ENCODE results near the gene RASL10B. TPM values are rescaled to one million over a fixed set of nuclear protein-coding genes. Genes with fewer than 3 reads are reported as not detected.

Gene RASL10B
- total and polyA plus RNA-seq, 10 of the 15 experiments (the other 5 are each of a cell fraction or from before 2014, with no cell fraction given), result not detected

- POLR2A ChIA-PET, result no interaction called here
- Histone ChIP-seq H3K4me2 (ENCODE audit: control insufficient read depth, insufficient read depth) (no peak overlapping the region), H3K27me3 (replicated peaks in 1 of 2; ENCODE audit: control insufficient read depth in 2 of 2, insufficient read depth in 2 of 2, low read length in 1 of 2) (no peaks in the 10 kb centered on the region), H3K9ac (ENCODE audit: control insufficient read depth, insufficient read depth, low read length) (no peak overlapping the region), H4K20me1 (ENCODE audit: control insufficient read depth, insufficient read depth) (no peaks in the 10 kb centered on the region), H3K79me2 (ENCODE audit: control insufficient read depth, insufficient read depth, low read length) (no peaks in the 10 kb centered on the region), H3K36me3 (ENCODE audit: control insufficient read depth in 2 of 2, insufficient read depth in 2 of 2, low read length in 1 of 2) (peaks cover 0 to 2% of the 10 kb centered on the region in 2 experiments; a peak in 3 of 4 replicates), H2AFZ (ENCODE audit: control insufficient read depth, low read depth, low read length) (no peak overlapping the region), H3K27ac (ENCODE audit: control insufficient read depth, insufficient read depth) (no peak overlapping the region), H3K9me3 (replicated peaks; ENCODE audit: control insufficient read depth, insufficient read depth, low read length) (no peaks in the 10 kb centered on the region), H3K4me3 (no peak overlapping the region), H3K4me1 (ENCODE audit: control insufficient read depth, insufficient read depth, low read length) (no peaks in the 10 kb centered on the region)
- no peak for FAIRE-seq
- no peak for DNase-seq (ENCODE audit: low read depth, low spot score)
- in situ Hi-C loops (cut with MboI), result no loop called here
- SMC1A ChIA-PET (ENCODE audit: uncharacterized antibody, unreplicated experiment), result interaction anchor here (1.0 kb wide), 2 partner anchors 9 to 12 kb away, joined by 4 to 5 read pairs; no protein-coding TSS in a partner anchor
- RAD21 ChIA-PET (ENCODE audit: unreplicated experiment), result interaction anchor here (1.0 to 1.1 kb wide), 2 partner anchors 14 to 87 kb away, joined by 3 to 4 read pairs; no protein-coding TSS in a partner anchor
- 98% methylated on average over 6 of the region's 6 CpGs for WGBS (ENCODE audit: insufficient coverage, insufficient replicate concordance, low lambda C conversion rate, missing lambda C conversion rate)
- BruUV-seq (replicated peaks), result no TSS peak
- CTCF ChIA-PET, result no interaction called here
- ATAC-seq, result no peak
- intact Hi-C loops (cut with micrococcal nuclease; ENCODE audit: unreplicated experiment), result no loop called here
- no peak for TF ChIP-seq SKIL (IDR thresholded peaks at IDR 0.05; ENCODE audit: low read depth, poor library complexity, severe bottlenecking)
- no peak for TF ChIP-seq IRF3 (IDR thresholded peaks at IDR 0.05)
- TF ChIP-seq NR2F1 (conservative IDR thresholded peaks at IDR 0.05), result no peak
- no peak for TF ChIP-seq ATF7 (IDR thresholded peaks at IDR 0.05; ENCODE audit: low read depth)
- no peak for TF ChIP-seq TCF7 (IDR thresholded peaks at IDR 0.05; ENCODE audit: borderline replicate concordance)
- no peak for TF ChIP-seq CBX3 (IDR thresholded peaks at IDR 0.05; ENCODE audit: borderline replicate concordance, low read depth)
- no peak for TF ChIP-seq MEF2A (IDR thresholded peaks at IDR 0.05; ENCODE audit: insufficient read depth, low read depth, low read length)
- no peak for TF ChIP-seq RFX5 (IDR thresholded peaks at IDR 0.05; ENCODE audit: low read depth, low read length)
- no peak for TF ChIP-seq NRF1 (conservative IDR thresholded peaks at IDR 0.05; ENCODE audit: low read depth, low read length)
- TF ChIP-seq ZNF622 (IDR thresholded peaks at IDR 0.05), result no peak
- no peak for TF ChIP-seq SRF (IDR thresholded peaks at IDR 0.05; ENCODE audit: low read depth in 2 of 2, low read length in 2 of 2)
- TF ChIP-seq ZNF384 (IDR thresholded peaks at IDR 0.05; ENCODE audit: borderline replicate concordance, low read depth, low read length), result no peak
- TF ChIP-seq, protein P1, sequence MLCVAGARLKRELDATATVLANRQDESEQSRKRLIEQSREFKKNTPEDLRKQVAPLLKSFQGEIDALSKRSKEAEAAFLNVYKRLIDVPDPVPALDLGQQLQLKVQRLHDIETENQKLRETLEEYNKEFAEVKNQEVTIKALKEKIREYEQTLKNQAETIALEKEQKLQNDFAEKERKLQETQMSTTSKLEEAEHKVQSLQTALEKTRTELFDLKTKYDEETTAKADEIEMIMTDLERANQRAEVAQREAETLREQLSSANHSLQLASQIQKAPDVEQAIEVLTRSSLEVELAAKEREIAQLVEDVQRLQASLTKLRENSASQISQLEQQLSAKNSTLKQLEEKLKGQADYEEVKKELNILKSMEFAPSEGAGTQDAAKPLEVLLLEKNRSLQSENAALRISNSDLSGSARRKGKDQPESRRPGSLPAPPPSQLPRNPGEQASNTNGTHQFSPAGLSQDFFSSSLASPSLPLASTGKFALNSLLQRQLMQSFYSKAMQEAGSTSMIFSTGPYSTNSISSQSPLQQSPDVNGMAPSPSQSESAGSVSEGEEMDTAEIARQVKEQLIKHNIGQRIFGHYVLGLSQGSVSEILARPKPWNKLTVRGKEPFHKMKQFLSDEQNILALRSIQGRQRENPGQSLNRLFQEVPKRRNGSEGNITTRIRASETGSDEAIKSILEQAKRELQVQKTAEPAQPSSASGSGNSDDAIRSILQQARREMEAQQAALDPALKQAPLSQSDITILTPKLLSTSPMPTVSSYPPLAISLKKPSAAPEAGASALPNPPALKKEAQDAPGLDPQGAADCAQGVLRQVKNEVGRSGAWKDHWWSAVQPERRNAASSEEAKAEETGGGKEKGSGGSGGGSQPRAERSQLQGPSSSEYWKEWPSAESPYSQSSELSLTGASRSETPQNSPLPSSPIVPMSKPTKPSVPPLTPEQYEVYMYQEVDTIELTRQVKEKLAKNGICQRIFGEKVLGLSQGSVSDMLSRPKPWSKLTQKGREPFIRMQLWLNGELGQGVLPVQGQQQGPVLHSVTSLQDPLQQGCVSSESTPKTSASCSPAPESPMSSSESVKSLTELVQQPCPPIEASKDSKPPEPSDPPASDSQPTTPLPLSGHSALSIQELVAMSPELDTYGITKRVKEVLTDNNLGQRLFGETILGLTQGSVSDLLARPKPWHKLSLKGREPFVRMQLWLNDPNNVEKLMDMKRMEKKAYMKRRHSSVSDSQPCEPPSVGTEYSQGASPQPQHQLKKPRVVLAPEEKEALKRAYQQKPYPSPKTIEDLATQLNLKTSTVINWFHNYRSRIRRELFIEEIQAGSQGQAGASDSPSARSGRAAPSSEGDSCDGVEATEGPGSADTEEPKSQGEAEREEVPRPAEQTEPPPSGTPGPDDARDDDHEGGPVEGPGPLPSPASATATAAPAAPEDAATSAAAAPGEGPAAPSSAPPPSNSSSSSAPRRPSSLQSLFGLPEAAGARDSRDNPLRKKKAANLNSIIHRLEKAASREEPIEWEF (IDR thresholded peaks at IDR 0.05; ENCODE audit: insufficient replicate concordance, low read depth, low read length), result no peak
- no peak for TF ChIP-seq SP1 (IDR thresholded peaks at IDR 0.05; ENCODE audit: low read depth, low read length)
- no peak for TF ChIP-seq YBX1 (IDR thresholded peaks at IDR 0.05)
- no peak for TF ChIP-seq TCF3 (IDR thresholded peaks at IDR 0.05; ENCODE audit: borderline replicate concordance, insufficient read depth, low read depth, low read length)
- no peak for TF ChIP-seq SMC3 (IDR thresholded peaks at IDR 0.05; ENCODE audit: borderline replicate concordance, low read length)
These were observed 31.3 kb upstream of the RASL10B start for GRCh38 chr17:35700150-35700549.

Data from GM12878 (cell line).